Fibroblast of skin of scalp (primary cell): ENCODE data around the gene KIRREL1.

Experiments
- DNase-seq: peaks from one replicate; pipeline ENCODE4 v3.0.0-alpha.2; 2013

KIRREL1 gene

DNA sequence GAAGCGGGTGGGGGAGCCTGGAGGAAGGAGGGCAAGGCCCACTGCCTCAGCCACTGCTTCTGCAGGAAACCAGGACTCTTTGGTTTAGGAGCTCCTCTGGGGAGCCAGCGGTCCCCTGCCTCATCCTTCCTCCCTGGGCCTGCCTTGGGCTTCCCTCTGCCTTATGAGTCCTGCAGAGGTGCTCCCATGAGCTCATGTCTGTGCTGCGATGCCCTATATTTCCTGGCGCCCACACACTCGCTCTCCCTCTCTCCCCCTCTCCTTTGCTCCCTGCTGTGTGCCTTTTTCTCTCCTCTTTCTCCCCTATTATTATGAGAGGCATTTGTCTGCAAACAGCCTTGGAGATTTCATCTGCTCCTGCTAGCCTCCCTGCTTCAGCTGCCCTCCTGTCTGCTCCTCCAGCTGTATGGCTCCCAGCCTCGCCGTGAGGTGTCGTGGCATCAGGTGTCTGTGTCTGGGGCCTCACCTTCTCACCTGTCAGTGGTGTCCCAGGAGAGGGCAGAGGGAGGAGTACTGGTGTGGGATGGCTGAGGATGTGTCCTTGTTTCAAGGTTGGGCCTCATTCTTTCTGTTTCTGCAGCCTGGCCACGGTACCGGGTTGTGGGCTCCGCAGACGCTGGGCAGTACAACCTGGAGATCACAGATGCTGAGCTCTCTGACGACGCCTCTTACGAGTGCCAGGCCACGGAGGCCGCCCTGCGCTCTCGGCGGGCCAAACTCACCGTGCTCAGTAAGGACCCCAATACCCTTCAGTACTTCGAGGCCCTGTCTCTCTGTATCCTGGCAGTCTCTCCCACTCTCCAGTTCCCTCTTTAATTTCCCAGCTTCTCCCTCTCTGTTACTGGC, 84.2 kb downstream of the KIRREL1 start:
- no peak for DNase-seq

DNA sequence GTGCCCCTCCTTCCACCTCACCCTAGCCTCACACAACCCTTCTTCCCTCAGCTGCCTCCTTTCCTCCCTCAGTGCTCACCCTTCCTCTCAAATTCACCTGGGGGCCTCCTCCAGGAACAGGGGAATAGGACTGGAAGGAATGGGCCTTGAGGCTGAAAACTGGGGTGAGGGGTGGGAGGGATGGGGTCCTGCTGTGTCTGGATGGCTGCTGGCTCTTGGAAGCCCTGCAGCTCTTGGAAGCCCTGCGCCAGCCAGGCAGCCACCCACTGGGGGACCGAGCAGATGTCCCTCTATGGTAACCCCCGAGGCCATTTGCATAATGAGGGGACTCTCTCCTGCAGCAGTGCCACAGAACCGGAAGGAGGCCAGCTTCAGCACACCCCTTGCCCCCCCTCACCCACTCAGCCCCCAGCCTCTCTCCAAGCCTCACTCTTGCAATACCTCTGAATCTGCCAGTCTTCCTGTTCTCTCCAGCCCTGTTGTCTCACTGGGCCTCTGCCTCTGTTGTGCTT, 85.2 kb downstream of the KIRREL1 start:
- no peak for DNase-seq

- DNase-seq = no peak
Measured at GRCh38 chr1:158080066-158080465, 86.6 kb downstream of the KIRREL1 start.

- DNase-seq = no peak
Measured at GRCh38 chr1:158084336-158084735, 90.9 kb downstream of the KIRREL1 start.

GRCh38 chr1:158084747-158085146, 91.3 kb downstream of the KIRREL1 start:
- no peak for DNase-seq

DNA sequence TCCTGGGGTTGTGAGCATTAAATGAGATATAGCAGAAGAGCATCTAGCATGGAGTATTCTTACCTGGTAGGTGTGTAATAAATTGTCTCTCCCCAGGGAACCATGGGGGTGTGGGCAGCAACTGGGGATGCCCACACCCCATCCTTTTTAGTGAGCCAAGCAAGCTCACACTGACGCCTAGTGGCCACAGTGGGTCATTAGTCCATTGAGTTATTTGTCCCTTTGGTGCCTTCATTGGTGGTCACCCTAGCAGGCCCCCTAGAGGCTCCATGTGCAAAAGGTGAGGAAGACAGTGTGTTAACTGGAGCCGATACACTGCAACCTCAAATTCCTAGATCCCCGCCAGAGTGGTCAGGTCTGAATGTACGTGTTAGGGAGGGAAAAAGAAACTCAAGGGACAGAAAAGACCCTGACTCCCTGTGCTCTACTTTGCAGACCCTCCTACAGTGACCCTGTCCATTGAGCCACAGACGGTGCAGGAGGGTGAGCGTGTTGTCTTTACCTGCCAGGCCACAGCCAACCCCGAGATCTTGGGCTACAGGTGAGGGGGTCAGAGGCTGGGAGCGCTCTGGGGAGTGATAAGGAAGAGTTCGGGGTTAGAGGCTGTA, 94.0 kb downstream of the KIRREL1 start:
- peak; percentile 78 for DNase-seq

- no peak for DNase-seq
Measured at GRCh38 chr1:158089476-158089875, 96.0 kb downstream of the KIRREL1 start.

DNA sequence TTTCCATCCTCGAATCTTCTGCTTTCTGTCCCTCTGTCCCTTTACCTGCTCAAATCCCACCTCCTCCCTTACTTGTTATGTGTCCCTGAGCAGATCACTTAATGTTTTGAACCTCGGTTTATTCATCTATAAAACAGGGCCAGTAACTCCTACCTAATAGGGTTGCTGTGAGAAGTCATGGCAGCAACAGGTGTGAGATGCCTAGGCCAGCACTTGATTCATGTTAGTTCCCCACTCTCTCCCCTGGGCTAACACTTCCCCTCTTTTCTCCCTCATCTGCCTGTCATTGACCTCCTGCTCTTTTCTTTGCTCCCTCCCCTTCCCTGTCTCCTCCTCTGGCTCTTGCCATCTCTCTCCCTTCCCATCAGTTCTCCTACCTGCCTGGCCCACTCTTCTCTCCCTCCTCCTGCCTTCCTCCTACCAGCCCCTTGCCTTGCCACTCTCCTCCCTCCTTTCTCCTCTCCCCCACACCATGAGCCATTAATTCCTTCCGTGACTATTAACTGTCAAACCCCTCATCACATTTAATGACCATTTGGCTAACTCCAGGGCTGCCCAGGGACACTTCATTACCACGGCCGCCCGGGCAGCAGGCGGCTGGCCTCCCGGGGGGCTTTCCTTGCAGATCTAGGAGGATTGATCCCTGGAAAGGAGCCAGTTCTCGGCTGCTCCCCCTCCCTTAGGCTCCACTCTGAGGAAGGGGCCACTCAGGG, 96.6 kb downstream of the KIRREL1 start:
- no peak for DNase-seq

GRCh38 chr1:158093376-158093775, 99.9 kb downstream of the KIRREL1 start:
- DNase-seq = no peak

GRCh38 chr1:158094571-158094970, 101.1 kb downstream of the KIRREL1 start:
- DNase-seq = no peak

GRCh38 chr1:158095737-158096335, 102.4 kb downstream of the KIRREL1 start:
- peak; percentile 33 for DNase-seq

DNA sequence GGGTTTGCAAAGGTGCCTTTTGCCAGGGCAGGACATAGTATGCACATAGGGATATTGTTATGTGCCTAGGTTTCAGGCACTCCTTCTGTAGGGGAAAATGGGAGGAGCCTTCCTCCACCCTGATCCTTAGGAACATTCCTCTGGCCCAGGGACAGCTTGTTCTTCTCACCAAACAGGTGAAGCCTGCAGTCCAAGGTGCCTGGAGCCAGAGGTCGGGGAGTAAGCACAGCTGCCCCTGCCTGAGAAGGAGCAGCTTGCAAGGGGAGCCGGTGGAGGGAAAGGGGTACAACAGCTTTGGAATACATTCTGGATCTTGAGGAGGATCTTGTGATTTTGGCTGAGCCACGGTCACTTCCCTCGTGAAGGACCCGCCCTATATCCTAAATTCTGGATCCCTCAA, 104.8 kb downstream of the KIRREL1 start:
- no peak for DNase-seq

GRCh38 chr1:158099185-158099584, 105.7 kb downstream of the KIRREL1 start:
- DNase-seq = no peak

GRCh38 chr1:158100498-158100897, 107.1 kb downstream of the KIRREL1 start:
- DNase-seq = no peak

GRCh38 chr1:158101455-158101854, 108.0 kb downstream of the KIRREL1 start:
- no peak for DNase-seq

GRCh38 chr1:158101927-158102326, 108.5 kb downstream of the KIRREL1 start:
- peak; percentile 25 for DNase-seq

DNA sequence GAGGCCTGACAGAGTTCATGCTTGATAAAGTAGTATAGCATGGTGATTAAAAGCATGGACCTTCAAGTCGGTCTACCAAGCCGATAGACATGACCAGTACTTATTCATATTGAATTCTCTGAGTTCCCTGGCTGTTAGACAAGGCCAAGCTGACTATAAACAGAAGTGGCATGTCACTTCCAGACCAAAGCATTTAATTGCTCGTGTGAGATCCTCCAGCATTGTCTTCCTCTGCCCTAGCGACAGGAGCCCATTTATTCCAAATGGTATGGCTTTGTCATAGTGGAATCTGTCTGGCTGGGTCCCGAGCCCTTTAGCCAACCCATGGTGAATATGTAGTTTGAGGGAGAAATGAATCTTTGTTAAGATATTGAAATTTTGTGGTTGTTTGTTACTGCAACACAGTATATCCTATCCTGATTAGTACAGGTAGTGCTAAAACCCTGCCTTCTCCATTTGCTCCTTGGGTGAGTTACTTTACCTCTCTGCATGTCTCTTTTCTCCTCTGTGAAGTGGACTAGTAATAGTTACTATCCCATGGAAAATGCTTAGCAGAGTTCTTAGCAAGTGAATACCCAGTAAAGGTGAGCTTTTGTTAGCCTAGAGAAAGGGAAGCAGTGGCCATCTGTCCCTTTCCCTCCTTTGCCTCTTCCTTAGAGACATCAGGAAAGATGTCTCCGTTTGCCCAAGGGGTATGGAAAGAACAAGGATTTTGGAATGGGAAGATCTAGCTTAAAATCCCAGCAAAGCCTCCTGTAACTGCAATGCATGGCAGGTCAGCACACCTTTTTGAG, 109.6 kb downstream of the KIRREL1 start:
- DNase-seq = no peak

DNA sequence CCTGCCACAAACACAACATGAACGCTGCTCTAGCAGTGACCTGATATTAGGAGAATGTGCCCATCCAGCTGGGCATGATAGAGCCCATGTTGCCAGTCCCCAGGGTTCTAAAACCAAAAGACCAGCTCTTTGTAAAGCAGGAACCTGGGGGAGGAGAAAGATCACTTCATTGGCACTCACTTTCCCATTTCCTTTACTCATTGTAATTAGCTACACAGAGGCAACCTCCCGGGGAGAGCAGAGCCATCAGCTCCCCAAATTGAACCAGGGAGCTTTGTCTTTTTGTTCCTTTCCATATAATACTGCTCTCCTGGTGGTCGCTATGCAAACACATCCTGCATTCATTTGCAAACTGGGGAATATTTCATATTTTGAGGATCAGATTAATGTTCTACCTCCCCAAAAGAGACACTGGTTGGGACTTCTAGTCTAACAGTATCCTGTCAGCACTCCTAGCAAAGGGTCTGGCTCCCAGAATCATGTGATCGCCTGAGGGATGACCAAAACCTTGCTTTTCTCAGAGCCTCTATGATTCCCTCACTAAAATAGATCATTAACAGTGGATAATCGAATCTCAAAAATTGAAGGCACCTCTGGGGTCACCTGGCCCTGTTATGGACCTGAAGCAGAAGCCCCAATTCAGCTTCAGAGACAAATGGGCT, 110.5 kb downstream of the KIRREL1 start:
- DNase-seq = no peak

GRCh38 chr1:158104891-158105290, 111.4 kb downstream of the KIRREL1 start:
- DNase-seq = no peak

DNA sequence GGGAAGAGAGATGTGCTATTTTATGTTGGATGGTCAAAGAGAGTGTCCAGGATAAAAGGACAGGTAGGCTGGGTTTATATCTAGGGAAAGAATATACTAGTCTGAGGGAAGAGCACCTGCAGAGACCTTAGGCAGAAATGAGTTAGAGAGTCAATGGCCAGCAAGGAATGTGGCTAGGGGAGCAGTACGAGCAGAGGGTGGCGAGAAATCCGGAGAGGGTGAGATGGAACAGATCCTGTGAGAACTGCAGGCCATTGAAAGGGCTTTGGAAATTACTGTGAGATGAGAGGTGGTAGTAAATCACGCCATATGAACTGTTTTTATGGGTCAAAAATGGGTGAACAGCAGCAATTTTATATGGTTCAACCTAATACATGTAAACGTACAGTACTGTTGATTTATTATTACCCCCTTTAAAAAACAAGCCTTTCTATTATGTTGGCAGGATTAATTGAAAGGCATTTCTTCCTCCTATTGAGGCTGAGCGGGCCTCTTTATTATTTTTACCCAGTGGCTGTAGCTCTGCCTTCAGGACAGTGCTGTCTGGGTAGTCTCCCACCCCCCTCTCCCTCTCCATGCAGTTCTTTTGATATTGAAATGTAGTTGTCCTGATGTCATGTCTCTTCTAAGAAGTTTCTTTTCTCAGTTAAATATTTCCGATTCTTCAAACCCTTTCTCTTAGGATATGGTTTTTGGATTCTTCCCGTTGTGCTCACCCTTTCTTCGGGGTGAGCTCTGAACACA, 112.1 kb downstream of the KIRREL1 start:
- DNase-seq = no peak

DNA sequence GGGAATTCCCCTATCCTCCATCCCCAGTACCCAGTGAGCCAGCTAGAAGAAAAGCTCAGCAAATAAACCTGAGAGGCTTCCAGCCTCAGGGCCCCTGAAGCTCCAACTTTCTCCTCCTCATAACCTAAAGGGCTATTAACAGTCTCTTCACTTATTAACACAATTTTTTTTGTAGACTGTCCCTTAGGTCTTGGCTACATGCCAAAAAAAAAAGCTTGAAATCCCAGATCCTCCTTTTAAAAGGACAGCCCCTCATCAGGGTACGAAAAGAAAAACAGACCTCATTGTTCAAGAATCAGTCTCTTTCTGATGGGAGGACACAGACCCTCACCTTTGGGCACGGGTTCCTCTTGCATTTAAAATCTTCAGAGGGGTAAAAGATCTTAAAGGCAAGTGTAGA, 114.5 kb downstream of the KIRREL1 start:
- no peak for DNase-seq
